GM12873 (cell line): ENCODE results near the gene SYNJ2.

Source experiments
- CTCF ChIP-seq: IDR thresholded peaks from 2 replicates; pipeline ENCODE4 v1.5.1; 2012; ENCODE audit warnings: low read depth, mild to moderate bottlenecking, moderate library complexity, low read length, control low read depth; ENCODE audit not compliant: insufficient read depth; ENCODE audit errors: missing control alignments

SYNJ2 gene

GRCh38 chr6:157991067-157991432, 9.4 kb downstream of the SYNJ2 start:
- TF ChIP-seq CTCF: no peak

- TF ChIP-seq CTCF: no peak
These were observed 11.4 kb downstream of the SYNJ2 start for GRCh38 chr6:157993076-157993475.

- no peak for TF ChIP-seq CTCF
These were observed 12.6 kb downstream of the SYNJ2 start for GRCh38 chr6:157994125-157994795.

- no peak for TF ChIP-seq CTCF
These were observed 13.8 kb downstream of the SYNJ2 start for GRCh38 chr6:157995458-157995857.

GRCh38 chr6:157996201-157996712, 14.6 kb downstream of the SYNJ2 start:
- no peak for TF ChIP-seq CTCF

- TF ChIP-seq CTCF: no peak
These were observed 15.4 kb downstream of the SYNJ2 start for GRCh38 chr6:157996918-157997702.

- no peak for TF ChIP-seq CTCF
These were observed 16.4 kb downstream of the SYNJ2 start for GRCh38 chr6:157997893-157998608.
